Esophagus mucosa (tissue), 1 donor: ENCODE data around the gene CTXN1. TPM values are rescaled to one million over a fixed set of nuclear protein-coding genes. Genes with fewer than 3 reads are reported as not detected.
"Not testable (repeated sequence)": the region's sequence is repeated elsewhere in the genome, so short reads cannot be mapped to it uniquely, and the experiment has no call there.

Experiments used
- ATAC-seq: fragments of 200-7000 bp; cut with Tn5 transposase; one replicate; pipeline ENCODE4 v1.9.1; 2020
- total RNA-seq: library from RNA; stranded (reverse); gene quantifications from one replicate; pipeline ENCODE4 v1.2.4, GENCODE V29; 2023
- donor health status: DM: yes; HTN: yes; CAD: no.

Gene CTXN1
- total RNA-seq, 1 donor from 2014 or later: not detected

GRCh38 chr19:7899751-7900378 lies 26.1 kb downstream of the CTXN1 start:
- no peak for ATAC-seq

GRCh38 chr19:7898967-7899366 lies 27.0 kb downstream of the CTXN1 start:
- no peak for ATAC-seq

- peak; percentile 66 for ATAC-seq
These were observed 28.6 kb downstream of the CTXN1 start for GRCh38 chr19:7897292-7897691.

GRCh38 chr19:7895565-7895964 lies 30.4 kb downstream of the CTXN1 start:
- ATAC-seq: no peak

GRCh38 chr19:7894612-7895309 lies 31.2 kb downstream of the CTXN1 start:
- ATAC-seq: peak; percentile 78

GRCh38 chr19:7893362-7894101 lies 32.4 kb downstream of the CTXN1 start:
- ATAC-seq: not testable (repeated sequence)

GRCh38 chr19:7888826-7889217 lies 37.1 kb downstream of the CTXN1 start:
- peak; percentile 11 for ATAC-seq

GRCh38 chr19:7888145-7888825 lies 37.6 kb downstream of the CTXN1 start, which contains the start of gene LRRC8E:
LRRC8E (plus strand) TSS chr19:7888510; CDS start chr19:7895604, 7,094 bp downstream.
- peak; percentile 90 for ATAC-seq

- ATAC-seq: no peak
These were observed 38.4 kb downstream of the CTXN1 start for GRCh38 chr19:7887408-7888144.

- ATAC-seq: no peak
These were observed 40.1 kb downstream of the CTXN1 start for GRCh38 chr19:7885818-7886217.

GRCh38 chr19:7883796-7884570 lies 42.0 kb downstream of the CTXN1 start:
- no peak for ATAC-seq

- ATAC-seq: no peak
These were observed 42.8 kb downstream of the CTXN1 start for GRCh38 chr19:7883105-7883504.

GRCh38 chr19:7881910-7882309 lies 44.0 kb downstream of the CTXN1 start:
- ATAC-seq: no peak

GRCh38 chr19:7879836-7880235 lies 46.1 kb downstream of the CTXN1 start:
- no peak for ATAC-seq

GRCh38 chr19:7879111-7879807 lies 46.7 kb downstream of the CTXN1 start:
- ATAC-seq: no peak

GRCh38 chr19:7877249-7877836 lies 48.6 kb downstream of the CTXN1 start:
- ATAC-seq: no peak

- no peak for ATAC-seq
These were observed 51.0 kb downstream of the CTXN1 start for GRCh38 chr19:7874897-7875273.
